H54 (cell line): ENCODE data around the gene SHB.

Source experiments
- DNase-seq: peaks from one replicate; pipeline ENCODE4 v3.0.0; 2011; ENCODE audit warnings: low spot score, mixed read lengths; ENCODE audit not compliant: insufficient read length
- FAIRE-seq: peaks from 3 replicates; lab custom pipeline; 2011; peaks lifted over from hg19 to GRCh38; lab: Jason Lieb, UNC
- POLR2A ChIP-seq: IDR thresholded peaks from 2 replicates; pipeline ENCODE4 v1.6.1; 2011; ENCODE audit warnings: low read depth, mild to moderate bottlenecking, low read length

SHB gene

GRCh38 chr9:38092656-38093055 is 23.6 kb upstream of the SHB start:
- TF ChIP-seq POLR2A: no peak
- FAIRE-seq (no peak), DNase-seq (no peak)

GRCh38 chr9:38092200-38092524 is 23.1 kb upstream of the SHB start:
- DNase-seq (no peak), FAIRE-seq (no peak)
- TF ChIP-seq POLR2A: no peak

- no peak for DNase-seq
- TF ChIP-seq POLR2A: no peak
- FAIRE-seq: no peak
These were observed 22.5 kb upstream of the SHB start for GRCh38 chr9:38091310-38092199.

- FAIRE-seq (no peak), DNase-seq (no peak)
- no peak for TF ChIP-seq POLR2A
These were observed 21.1 kb upstream of the SHB start for GRCh38 chr9:38090170-38090569.

- no peak for TF ChIP-seq POLR2A
- DNase-seq: no peak
- no peak for FAIRE-seq
These were observed 20.5 kb upstream of the SHB start for GRCh38 chr9:38089387-38090165.

GRCh38 chr9:38088006-38088925 is 19.2 kb upstream of the SHB start:
- DNase-seq: peak; percentile 42
- no peak for FAIRE-seq
- no peak for TF ChIP-seq POLR2A

GRCh38 chr9:38086496-38086895 is 17.5 kb upstream of the SHB start:
- DNase-seq (no peak), FAIRE-seq (no peak)

GRCh38 chr9:38085308-38085707 is 16.3 kb upstream of the SHB start:
- TF ChIP-seq POLR2A: no peak
- DNase-seq (no peak), FAIRE-seq (no peak)

More at GRCh38 chr9:38086496-38086895, 17.5 kb upstream of the SHB start:
- no peak for TF ChIP-seq POLR2A

- FAIRE-seq (no peak), DNase-seq (no peak)
- TF ChIP-seq POLR2A: no peak
These were observed 15.5 kb upstream of the SHB start for GRCh38 chr9:38084556-38084880.

- FAIRE-seq (no peak), DNase-seq (no peak)
- TF ChIP-seq POLR2A: no peak
These were observed 15.0 kb upstream of the SHB start for GRCh38 chr9:38083858-38084555.

GRCh38 chr9:38082446-38083287 is 13.6 kb upstream of the SHB start:
- FAIRE-seq (no peak), DNase-seq (no peak)
- no peak for TF ChIP-seq POLR2A

- FAIRE-seq (no peak), DNase-seq (no peak)
- TF ChIP-seq POLR2A: no peak
These were observed 12.5 kb upstream of the SHB start for GRCh38 chr9:38081356-38082108.
